ENCODE results near the gene TSPAN5.
A peak's percentile ranks its signal among the peaks of the same experiment; 100 is the strongest.
"Not testable (repeated sequence)": the region's sequence is repeated elsewhere in the genome, so short reads cannot be mapped to it uniquely, and the experiment has no call there.

The TSPAN5 gene

DNA sequence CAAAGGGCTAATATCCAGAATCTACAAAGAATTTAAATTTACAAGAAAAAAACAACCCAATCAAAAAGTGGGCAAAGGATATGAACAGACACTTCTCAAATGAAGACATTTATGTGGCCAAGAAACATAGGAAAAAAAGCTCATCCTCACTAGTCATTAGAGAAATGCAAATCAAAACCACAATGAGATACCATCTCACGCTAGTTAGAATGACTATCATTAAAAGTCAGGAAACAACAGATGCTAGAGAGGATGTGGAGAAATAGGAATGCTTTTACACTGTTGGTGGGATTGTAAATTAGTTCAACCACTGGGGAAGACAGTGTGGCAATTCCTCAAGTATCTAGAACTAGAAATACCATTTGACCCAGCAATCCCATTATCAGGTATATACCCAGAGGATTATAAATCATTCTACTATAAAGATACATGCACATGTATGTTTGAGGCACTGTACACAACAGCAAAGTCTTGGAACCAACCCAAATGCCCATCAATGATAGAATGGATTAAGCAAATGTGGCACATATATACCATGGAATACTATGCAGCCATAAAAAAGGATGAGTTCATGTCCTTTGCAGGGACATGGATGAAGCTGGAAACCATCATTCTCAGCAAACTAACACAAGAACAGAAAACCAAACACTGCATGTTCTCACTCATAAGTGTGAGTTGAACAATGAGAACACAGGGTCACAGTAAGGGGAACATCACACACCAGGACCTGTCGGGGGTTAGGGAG, 197.1 kb downstream of the TSPAN5 start:
- DNase-seq (ENCODE audit: low read depth) = not testable (repeated sequence)

DNA sequence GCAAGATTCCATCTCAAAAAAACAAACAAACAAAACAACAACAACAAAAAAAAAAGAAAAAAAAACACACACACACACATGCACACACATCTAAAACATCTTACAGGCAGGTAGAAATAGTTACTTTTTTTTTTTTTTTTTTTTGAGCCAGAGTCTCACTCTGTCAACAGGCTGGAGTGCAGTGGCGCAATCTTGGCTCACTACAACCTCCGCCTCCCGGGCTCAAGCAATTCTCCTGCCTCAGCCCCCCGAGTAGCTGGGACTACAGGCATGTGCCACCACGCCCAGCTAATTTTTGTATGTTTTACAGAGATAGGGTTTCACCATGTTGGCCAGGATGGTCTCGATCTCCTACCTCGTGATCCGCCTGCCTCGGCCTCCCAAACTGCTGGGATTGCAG, 201.0 kb downstream of the TSPAN5 start:
- not testable (repeated sequence) for DNase-seq (ENCODE audit: low read depth)

DNA sequence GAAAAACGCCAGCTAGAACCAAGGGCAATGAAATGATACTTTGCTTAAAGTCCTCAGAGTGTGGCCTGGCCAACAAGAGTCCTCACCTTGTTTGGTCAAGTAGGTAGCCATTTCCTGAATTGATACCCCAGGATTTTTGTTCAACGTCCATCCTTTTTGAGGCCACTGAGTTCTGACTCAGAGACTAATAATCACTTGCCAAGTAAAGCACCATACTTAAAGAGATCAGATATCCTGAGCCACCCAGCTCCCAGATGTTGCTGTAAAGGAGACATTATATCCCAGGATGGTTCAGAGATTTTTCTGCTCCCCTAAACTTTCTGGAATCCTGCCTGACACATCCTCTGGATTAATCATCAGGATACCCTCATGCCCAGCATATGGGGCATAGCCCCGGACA, 206.3 kb downstream of the TSPAN5 start:
- DNase-seq (ENCODE audit: low read depth) = no peak

DNA sequence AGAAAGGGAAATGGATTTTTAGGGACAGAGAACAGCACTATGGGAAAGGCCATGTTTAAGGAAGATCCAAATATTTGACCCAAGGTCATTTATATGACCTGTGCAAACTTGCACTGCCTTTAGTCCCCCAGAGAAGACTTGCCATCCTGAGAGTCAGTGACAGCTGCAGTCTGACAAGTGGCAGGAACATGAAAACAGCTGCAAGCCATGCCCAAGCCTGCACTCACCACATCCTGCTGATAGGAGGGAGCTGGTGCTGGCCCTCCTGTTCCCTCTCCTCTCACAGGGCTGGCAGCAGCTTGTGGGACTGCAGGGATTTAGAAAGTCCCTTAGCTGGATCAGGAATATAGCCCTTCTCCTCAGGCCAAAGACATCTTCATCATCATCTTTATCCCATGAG, 209.5 kb downstream of the TSPAN5 start:
- no peak for DNase-seq (ENCODE audit: low read depth)

DNA sequence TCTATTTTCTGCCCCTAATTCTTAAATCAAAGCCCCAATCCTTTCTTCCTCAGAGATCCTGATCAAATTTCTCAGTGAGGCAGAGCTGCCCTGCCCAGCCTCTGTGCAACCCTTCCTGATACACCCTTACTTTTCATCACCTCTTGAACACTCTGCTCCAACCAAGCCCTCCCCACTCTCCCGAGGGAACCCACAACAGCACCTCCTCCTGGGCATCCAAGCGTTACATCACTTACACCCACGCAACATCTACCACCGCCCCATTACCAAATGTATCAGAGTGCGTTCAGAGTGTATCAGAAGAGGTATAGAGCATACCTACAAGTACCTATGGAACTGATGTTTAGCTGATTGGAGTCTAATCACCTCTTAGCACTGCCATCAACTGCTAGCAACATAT, 210.8 kb downstream of the TSPAN5 start:
- DNase-seq (ENCODE audit: low read depth) = no peak

DNA sequence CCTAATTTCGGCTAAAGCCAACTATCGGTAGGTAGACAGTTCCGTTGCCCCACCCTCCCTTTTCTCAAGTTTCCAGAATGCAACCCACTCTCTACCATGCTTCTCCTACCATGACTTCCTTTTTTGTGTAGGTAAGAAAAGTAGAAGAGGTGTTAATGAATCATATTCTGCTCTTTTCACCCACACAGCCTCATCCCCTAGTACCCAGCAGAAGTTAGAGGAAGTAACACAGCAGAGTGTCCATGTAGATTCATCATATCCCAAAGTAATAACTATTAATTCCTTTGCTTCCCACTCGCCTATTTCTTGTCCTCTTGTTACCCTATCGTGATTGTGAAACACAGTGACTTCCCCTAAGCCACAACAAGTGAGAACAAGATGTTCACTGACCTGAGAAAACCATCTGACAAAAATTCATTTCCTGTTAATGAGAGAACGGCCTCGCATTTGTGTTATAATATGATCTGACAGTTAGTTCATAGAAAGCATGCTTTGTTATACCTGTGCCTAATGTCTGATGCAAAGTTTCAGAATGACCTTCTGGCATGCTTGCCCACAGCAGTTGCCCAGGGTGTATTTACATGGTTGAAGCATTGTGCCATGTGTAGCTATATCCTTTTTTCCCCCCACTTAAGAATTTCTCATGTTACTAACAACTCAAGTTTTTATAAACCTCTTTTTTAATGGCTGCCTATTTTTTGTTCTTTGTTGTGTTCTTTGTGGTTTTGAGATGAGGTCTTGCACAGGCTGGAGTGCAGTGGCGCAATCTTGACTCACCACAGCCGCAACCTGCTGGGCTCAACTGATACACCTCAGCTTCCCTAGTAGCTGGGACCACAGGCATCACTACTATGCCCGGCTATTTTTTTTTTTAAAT, 211.7 kb downstream of the TSPAN5 start:
- DNase-seq (ENCODE audit: low read depth) = peak; percentile 45

DNA sequence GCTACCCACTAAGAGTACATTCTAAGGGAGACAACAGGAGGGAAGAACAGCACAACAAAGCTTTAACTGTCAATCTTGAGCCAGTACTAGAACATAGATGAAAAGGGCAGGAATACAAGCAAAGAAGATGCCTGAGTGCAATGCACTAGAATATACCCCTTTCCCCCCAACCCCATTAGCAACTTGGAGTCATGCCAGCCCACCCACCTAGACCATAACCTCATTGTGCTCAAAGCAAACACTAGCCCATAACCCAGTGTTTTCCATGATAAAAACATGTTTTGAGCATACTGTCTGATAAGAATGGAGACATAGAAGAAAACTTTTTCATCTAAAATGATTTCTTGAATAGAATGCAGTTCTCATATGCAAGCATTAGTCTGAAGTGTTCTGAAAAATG, 214.0 kb downstream of the TSPAN5 start:
- DNase-seq (ENCODE audit: low read depth) = no peak

DNA sequence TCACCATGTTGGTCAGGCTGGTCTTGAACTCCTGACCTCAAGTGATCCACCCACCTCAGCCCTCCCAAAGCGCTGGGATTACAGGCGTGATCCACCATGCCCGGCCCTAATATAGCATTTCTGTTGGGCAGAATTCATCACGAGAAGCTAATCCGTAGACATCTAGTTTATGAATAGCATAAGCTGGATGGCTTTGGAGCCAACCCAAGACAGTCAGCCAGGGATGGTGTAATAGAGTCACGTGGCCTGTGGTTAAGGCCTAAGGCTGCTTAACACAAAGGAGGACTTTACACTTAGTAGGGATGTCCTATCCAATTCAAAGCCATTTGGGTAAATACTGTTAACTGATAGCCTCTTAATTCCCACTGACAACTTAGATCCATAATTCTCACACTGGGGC, 223.6 kb downstream of the TSPAN5 start:
- DNase-seq (ENCODE audit: low read depth) = no peak

DNA sequence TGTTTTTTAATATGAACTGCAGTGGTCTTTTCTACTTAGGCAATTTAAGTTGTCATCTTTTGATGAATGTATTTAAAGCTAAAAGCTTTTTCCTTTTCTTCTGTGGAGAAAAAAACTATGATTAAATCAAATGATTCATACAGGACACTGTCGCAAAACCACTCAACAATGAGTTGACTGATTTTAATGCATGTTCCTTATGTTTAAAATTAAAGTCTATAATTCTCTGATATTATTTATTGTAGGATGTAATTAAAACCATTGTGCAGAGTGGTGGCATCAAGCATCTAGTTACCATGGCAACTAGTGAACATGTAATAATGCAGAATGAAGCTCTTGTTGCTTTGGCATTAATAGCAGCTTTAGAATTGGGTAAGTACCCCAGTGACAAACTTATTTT, 224.7 kb downstream of the TSPAN5 start:
- no peak for DNase-seq (ENCODE audit: low read depth)

DNA sequence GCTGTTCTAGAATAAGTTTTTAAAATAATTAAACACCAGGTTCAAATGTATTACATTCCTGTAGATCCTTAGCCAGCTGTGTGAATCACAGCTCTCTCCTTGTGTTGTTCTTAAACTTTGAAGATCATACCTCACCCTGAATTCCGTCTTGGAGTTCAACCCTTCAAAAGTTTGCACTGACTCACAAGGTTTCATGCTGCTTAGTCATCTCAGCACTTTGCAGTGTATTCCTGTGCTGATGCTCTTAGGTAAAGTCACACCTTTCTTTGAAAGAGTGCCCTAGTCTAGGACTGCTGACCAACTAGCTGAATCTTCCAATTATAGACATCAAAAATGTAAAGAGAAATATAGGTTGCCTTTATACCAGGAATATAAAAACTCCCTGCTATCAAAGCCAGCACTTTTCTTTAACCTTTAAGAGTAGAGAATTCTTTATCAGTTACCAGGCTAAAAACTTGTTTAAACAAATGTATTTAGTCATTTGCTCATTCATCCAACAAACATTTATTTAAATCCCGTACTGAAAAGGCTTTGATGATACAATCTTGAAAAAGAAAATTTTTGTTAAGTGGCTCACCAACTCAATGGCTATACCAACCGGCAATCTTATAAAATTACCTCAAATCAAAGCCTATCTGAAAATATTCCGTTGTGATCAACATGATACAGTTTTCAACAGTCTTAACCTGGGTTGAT, 227.6 kb downstream of the TSPAN5 start:
- no peak for DNase-seq (ENCODE audit: low read depth)

DNA sequence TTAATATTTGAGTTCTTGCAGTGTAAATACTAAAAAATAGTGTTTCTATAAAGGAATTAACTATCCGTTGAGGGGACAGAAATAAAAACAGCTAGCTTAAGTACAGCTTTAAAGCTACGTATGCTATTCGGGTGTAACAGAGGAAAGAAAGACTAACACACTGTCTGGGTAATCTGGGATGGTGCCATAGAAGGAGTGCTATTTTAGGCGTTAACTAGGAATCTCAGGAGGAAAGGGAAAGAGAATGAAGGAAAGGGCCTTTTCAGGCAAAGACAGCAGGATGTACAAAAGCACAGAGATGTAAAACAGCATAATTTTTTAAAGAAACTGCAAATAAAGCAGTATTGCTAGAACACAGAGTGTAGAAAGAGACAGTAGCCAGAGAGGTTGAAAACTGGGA, 235.4 kb downstream of the TSPAN5 start:
- no peak for DNase-seq (ENCODE audit: low read depth)

DNA sequence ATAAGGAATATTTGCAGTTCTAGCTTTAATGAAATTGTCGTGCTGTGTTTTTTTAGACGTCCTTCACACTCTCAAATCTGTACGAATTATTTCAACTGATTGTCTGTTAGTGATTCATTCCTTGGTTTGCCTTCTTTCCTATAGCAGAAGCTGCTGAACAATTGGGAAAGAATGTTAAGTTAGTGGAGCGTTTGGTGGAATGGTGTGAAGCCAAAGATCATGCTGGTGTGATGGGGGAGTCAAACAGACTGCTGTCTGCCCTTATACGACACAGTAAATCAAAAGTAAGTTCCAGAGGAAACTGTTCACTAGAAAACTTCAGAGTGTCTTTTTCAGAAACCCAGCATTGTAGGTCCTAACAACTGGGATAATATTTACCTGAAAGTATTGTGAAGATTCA, 237.3 kb downstream of the TSPAN5 start:
- DNase-seq (ENCODE audit: low read depth) = no peak

All from stimulated activated CD8-positive, alpha-beta memory T cell treated with anti-CD3 and anti-CD28 coated beads, Interleukin-4, amount 100 ng/mL, for 24 hours (primary cell).